OCI-LY3 (cell line): Measurements from ENCODE around the gene RAPGEF5.
A peak's percentile ranks its signal among the peaks of the same experiment; 100 is the strongest.

Experiments
- H2AFZ ChIP-seq: fragments of 200-600, 300-600 bp; shearing (Covaris generic); 2 replicates; pipeline ENCODE4 v1.6.0; 2014; ENCODE audit warnings: antibody characterized with exemption, low read depth, low read length
- H3K27ac ChIP-seq: fragments of 200-600, 300-600 bp; sonication (generic); 2 replicates; pipeline ENCODE4 v1.5.1; 2014; ENCODE audit warnings: mild to moderate bottlenecking, low read length, moderate library complexity, mixed read lengths
- H3K27me3 ChIP-seq: fragments of 200-600, 300-600 bp; sonication (generic); 2 replicates; pipeline ENCODE4 v1.6.1; 2014; ENCODE audit warnings: low read depth, low read length, mixed read lengths
- H3K36me3 ChIP-seq: fragments of 200-600, 300-600 bp; sonication (generic); replicated peaks from 2 replicates; pipeline ENCODE3; 2014; ENCODE audit warnings: low read depth, low read length, mixed read lengths
- H3K4me1 ChIP-seq: fragments of 300-600, 200-600 bp; sonication (generic); 2 replicates; pipeline ENCODE4 v1.6.1; 2014; ENCODE audit warnings: low read length, mixed read lengths
- H3K4me2 ChIP-seq: fragments of 200-600, 300-600 bp; sonication (generic); 2 replicates; pipeline ENCODE4 v1.6.1; 2014; ENCODE audit warnings: low read length, mixed read lengths
- H3K4me3 ChIP-seq: fragments of 300-600, 200-600 bp; sonication (generic); 2 replicates; pipeline ENCODE4 v1.5.1; 2014; ENCODE audit warnings: antibody characterized with exemption, mild to moderate bottlenecking, low read length, moderate library complexity
- H3K79me2 ChIP-seq: fragments of 300-600, 200-600 bp; shearing (Covaris generic); 2 replicates; pipeline ENCODE4 v1.6.1; 2014; ENCODE audit warnings: mild to moderate bottlenecking, low read length, mixed read lengths
- H3K9ac ChIP-seq: fragments of 300-600, 200-600 bp; shearing (Covaris generic); 2 replicates; pipeline ENCODE4 v1.6.0; 2014; ENCODE audit warnings: mild to moderate bottlenecking, low read length, moderate library complexity
- H3K9me3 ChIP-seq: fragments of 200-600, 300-600 bp; shearing (Covaris generic); 2 replicates; pipeline ENCODE4 v1.6.1; 2014; ENCODE audit warnings: low read length, mixed read lengths; ENCODE audit not compliant: insufficient read depth
- H4K20me1 ChIP-seq: fragments of 200-600, 300-600 bp; sonication (generic); 2 replicates; pipeline ENCODE4 v1.6.1; 2016; ENCODE audit warnings: low read length, mixed read lengths; ENCODE audit not compliant: insufficient read depth
- CTCF ChIP-seq: fragments of 200-600, 300-600 bp; sonication (generic); IDR thresholded peaks from 2 replicates; pipeline ENCODE4 v1.5.1; 2014; ENCODE audit warnings: antibody characterized with exemption, low read length, low read depth
- EZH2phosphoT487 ChIP-seq: fragments of 200-600 bp; shearing (Covaris generic); IDR thresholded peaks from 2 replicates; pipeline ENCODE4 v1.6.1; 2018; ENCODE audit warnings: antibody characterized with exemption, mixed run types, low read depth

The RAPGEF5 gene

GRCh38 chr7:22110881-22111280 is 246.1 kb downstream of the RAPGEF5 start:
- TF ChIP-seq EZH2phosphoT487, result no peak
- no peak for TF ChIP-seq CTCF
- H3K27me3 ChIP-seq, result no peaks in the 10 kb centered on the region
- no peaks in the 10 kb centered on the region for H3K4me1 ChIP-seq

DNA sequence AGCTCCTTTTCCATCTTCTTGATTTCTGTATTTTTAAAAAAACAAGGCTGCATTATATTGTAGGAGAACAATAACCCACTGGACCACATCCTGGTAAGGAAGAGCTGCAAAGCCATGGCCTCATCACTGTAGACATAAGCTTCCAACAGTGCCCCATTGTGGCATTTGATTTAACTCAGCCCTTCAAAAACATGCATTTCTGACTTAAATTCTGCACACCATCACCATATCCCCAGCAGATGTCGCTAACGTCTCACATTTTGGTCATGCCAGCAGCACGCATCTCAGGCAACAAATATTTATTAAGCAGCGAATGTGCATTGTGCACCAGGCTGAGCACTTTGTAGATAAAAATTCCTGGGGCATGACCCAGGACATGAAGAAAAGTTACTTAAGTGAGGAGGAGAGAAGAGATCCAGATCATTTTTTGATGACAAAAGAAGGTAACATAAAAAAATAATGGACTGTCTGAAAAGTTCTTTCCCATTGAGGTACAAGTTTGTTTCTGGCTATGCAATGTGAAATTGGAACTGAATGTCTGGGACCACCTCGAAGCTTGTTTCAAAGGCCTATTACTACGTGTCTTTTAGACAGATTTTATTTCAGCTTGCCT is 246.6 kb downstream of the RAPGEF5 start:
- TF ChIP-seq CTCF, result peak; percentile 74
- TF ChIP-seq EZH2phosphoT487, result no peak
- no peak overlapping the region for H3K4me2 ChIP-seq

More at GRCh38 chr7:22110881-22111280, 246.1 kb downstream of the RAPGEF5 start:
- H3K9ac ChIP-seq, result no peak overlapping the region
- H4K20me1 ChIP-seq, result no peaks in the 10 kb centered on the region
- no peak overlapping the region for H3K4me2 ChIP-seq
- H3K36me3 ChIP-seq, result no peaks in the 10 kb centered on the region
- no peak overlapping the region for H3K4me3 ChIP-seq
- H3K79me2 ChIP-seq, result no peaks in the 10 kb centered on the region
- no peak overlapping the region for H2AFZ ChIP-seq
- no peaks in the 10 kb centered on the region for H3K9me3 ChIP-seq
- no peak overlapping the region for H3K27ac ChIP-seq

GRCh38 chr7:22109761-22110160 is 247.2 kb downstream of the RAPGEF5 start:
- no peaks in the 10 kb centered on the region for H3K79me2 ChIP-seq
- no peaks in the 10 kb centered on the region for H3K4me1 ChIP-seq
- H3K27me3 ChIP-seq, result no peaks in the 10 kb centered on the region
- no peak overlapping the region for H3K9ac ChIP-seq
- no peaks in the 10 kb centered on the region for H3K9me3 ChIP-seq
- H3K4me3 ChIP-seq, result no peak overlapping the region
- no peak overlapping the region for H2AFZ ChIP-seq
- no peaks in the 10 kb centered on the region for H4K20me1 ChIP-seq
- no peak overlapping the region for H3K27ac ChIP-seq
- H3K4me2 ChIP-seq, result no peak overlapping the region
- H3K36me3 ChIP-seq, result no peaks in the 10 kb centered on the region
- TF ChIP-seq CTCF, result peak; percentile 51
- no peak for TF ChIP-seq EZH2phosphoT487

More for the DNA sequence above, 246.6 kb downstream of the RAPGEF5 start:
- H3K4me1 ChIP-seq, result no peaks in the 10 kb centered on the region
- H3K9ac ChIP-seq, result no peak overlapping the region
- no peaks in the 10 kb centered on the region for H4K20me1 ChIP-seq
- H3K4me3 ChIP-seq, result no peak overlapping the region
- no peak overlapping the region for H2AFZ ChIP-seq
- no peaks in the 10 kb centered on the region for H3K79me2 ChIP-seq
- H3K27me3 ChIP-seq, result no peaks in the 10 kb centered on the region
- H3K36me3 ChIP-seq, result no peaks in the 10 kb centered on the region
- no peaks in the 10 kb centered on the region for H3K9me3 ChIP-seq
- no peak overlapping the region for H3K27ac ChIP-seq

- no peaks in the 10 kb centered on the region for H3K79me2 ChIP-seq
- no peak overlapping the region for H3K27ac ChIP-seq
- TF ChIP-seq EZH2phosphoT487 (no peak), CTCF (no peak)
- H3K27me3 ChIP-seq, result no peaks in the 10 kb centered on the region
- H4K20me1 ChIP-seq, result no peaks in the 10 kb centered on the region
- no peaks in the 10 kb centered on the region for H3K9me3 ChIP-seq
- peaks cover 3% of the 10 kb centered on the region for H3K4me1 ChIP-seq
- no peak overlapping the region for H2AFZ ChIP-seq
- no peak overlapping the region for H3K9ac ChIP-seq
- no peak overlapping the region for H3K4me3 ChIP-seq
- no peak overlapping the region for H3K4me2 ChIP-seq
- no peaks in the 10 kb centered on the region for H3K36me3 ChIP-seq
Observed at GRCh38 chr7:22108151-22108845, 248.7 kb downstream of the RAPGEF5 start.
